Camera-type eye (tissue), 1 donor: Measurements from ENCODE around the gene LIPE. TPM values are rescaled to one million over a fixed set of nuclear protein-coding genes. Genes with fewer than 3 reads are reported as not detected.

ENCODE experiments used
- total RNA-seq: library from RNA; depleted of rRNA; stranded (reverse); fragments of >200 nt; gene quantifications from one replicate; pipeline ENCODE4 v1.2.3, GENCODE V29; 2014

Gene LIPE
- total RNA-seq, result 22.8 TPM

GRCh38 chr19:42427313-42427712 is at the start of gene LIPE:
TSS of gene LIPE (minus strand) at chr19:42427388. CDS start at chr19:42427149, 239 bp downstream.

GRCh38 chr19:42442833-42443232 is 15.6 kb upstream of the LIPE start, which contains the start of gene CXCL17:
TSS of gene CXCL17 (minus strand) at chr19:42442946. CDS start at chr19:42442832, 114 bp downstream.

GRCh38 chr19:42389899-42390298 is 37.3 kb downstream of the LIPE start, which contains the start of gene CNFN:
TSS of gene CNFN (minus strand) at chr19:42390297. CDS start at chr19:42389037, 1,260 bp downstream.

Other genes starting within 250 kb of the LIPE start
- 40.6 TPM for gene DEDD2, start 209.7 kb downstream of the LIPE start, total RNA-seq
- gene ZNF526, start 207.1 kb downstream of the LIPE start, total RNA-seq, result 10.9 TPM
- 34.3 TPM for gene GSK3A, start 184.8 kb downstream of the LIPE start, total RNA-seq
- gene ERF, start 172.3 kb downstream of the LIPE start, total RNA-seq, result 38.5 TPM
- gene CIC, start 158.1 kb downstream of the LIPE start, total RNA-seq, result 65.5 TPM
- gene PRR19, start 125.3 kb downstream of the LIPE start, total RNA-seq, result not detected
- gene PAFAH1B3, start 124.8 kb downstream of the LIPE start, total RNA-seq, result 63.8 TPM
- 20.5 TPM for gene TMEM145, start 114.1 kb downstream of the LIPE start, total RNA-seq
- 44.4 TPM for gene MEGF8, start 101.8 kb downstream of the LIPE start, total RNA-seq
- not detected for gene CNFN, start 37.1 kb downstream of the LIPE start, total RNA-seq
- gene CXCL17, start 15.6 kb upstream of the LIPE start, total RNA-seq, result 6.6 TPM
- gene CEACAM1, start 101.1 kb upstream of the LIPE start, total RNA-seq, result 2.6 TPM
- gene CEACAM8, start 167.5 kb upstream of the LIPE start, total RNA-seq, result 0.55 TPM